Measurements from ENCODE around the gene RAET1L. TPM values are rescaled to one million over a fixed set of nuclear protein-coding genes. Genes with fewer than 3 reads are reported as not detected.

The RAET1L gene
- total and polyA plus RNA-seq, 9 of the 15 experiments (the other 6 are each of a cell fraction or from before 2014, with no cell fraction given): not detected

DNA sequence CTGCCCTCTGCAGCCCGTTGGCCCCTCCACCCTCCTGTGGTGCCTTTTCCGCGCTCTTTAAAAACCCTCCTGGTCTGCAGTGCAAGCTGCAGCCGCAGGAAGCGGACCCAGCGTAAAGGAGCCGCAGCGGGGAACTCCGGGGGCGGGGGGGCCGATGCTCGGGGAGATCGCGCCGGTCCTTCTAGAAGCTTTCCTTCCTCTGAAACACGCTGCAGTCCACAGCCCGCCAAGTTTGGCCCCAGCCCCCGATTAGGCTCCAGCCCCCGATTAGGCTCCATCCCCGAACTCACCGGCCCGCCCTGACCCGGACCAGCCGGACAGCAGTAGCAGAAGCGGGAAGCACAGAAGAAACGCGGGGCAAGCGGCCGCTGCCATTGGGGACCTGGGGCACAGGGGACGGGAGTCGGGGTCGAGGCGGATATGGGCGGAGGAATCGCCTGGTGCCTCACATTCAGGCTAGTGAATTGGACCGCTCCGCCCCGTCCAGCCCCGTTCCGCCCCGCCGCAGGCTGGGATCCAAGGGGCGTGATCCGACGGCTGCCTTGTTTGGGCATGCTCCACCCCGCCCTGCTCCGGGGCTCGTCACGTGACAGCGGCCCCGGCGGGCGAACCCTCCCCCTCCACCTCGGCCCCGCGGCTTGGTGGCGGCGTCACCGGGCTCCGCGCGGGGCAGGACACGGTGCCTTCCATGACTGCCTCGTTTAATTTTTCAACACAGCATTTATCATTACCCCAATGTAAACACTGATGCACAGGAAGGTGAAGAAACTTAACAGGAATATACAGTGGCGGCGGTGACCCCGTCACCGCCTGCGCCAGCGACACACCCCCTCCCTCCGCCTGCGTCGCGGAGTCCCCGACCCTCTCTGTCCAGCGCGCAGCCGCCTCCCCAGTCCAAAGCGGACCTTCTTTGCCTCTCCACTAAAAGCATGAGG is 20.3 kb downstream of the RAET1L start (continued):
- TF ChIP-seq, protein P1, sequence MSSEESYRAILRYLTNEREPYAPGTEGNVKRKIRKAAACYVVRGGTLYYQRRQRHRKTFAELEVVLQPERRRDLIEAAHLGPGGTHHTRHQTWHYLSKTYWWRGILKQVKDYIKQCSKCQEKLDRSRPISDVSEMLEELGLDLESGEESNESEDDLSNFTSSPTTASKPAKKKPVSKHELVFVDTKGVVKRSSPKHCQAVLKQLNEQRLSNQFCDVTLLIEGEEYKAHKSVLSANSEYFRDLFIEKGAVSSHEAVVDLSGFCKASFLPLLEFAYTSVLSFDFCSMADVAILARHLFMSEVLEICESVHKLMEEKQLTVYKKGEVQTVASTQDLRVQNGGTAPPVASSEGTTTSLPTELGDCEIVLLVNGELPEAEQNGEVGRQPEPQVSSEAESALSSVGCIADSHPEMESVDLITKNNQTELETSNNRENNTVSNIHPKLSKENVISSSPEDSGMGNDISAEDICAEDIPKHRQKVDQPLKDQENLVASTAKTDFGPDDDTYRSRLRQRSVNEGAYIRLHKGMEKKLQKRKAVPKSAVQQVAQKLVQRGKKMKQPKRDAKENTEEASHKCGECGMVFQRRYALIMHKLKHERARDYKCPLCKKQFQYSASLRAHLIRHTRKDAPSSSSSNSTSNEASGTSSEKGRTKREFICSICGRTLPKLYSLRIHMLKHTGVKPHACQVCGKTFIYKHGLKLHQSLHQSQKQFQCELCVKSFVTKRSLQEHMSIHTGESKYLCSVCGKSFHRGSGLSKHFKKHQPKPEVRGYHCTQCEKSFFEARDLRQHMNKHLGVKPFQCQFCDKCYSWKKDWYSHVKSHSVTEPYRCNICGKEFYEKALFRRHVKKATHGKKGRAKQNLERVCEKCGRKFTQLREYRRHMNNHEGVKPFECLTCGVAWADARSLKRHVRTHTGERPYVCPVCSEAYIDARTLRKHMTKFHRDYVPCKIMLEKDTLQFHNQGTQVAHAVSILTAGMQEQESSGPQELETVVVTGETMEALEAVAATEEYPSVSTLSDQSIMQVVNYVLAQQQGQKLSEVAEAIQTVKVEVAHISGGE (CRISPR knock-in tag; IDR thresholded peaks at IDR 0.05): peak in 2 of 3 experiments; percentile 31 to 81; a peak in 2 of 6 replicates
- TF ChIP-seq XRCC5 (IDR thresholded peaks at IDR 0.05; ENCODE audit: low read depth, low read length) (0 out of 2 replicates have a peak, but pooled peaks have one; percentile 35), SNIP1 (IDR thresholded peaks at IDR 0.05; ENCODE audit: low read depth) (no peak), ZNF507 (tag; conservative IDR thresholded peaks at IDR 0.05) (no peak), SRSF9 (IDR thresholded peaks at IDR 0.05; ENCODE audit: borderline replicate concordance, low read depth, low read length) (no peak), EP400 (IDR thresholded peaks at IDR 0.05) (peak; percentile 42; the same call in 1 of the 2 replicates), STAG1 (CRISPR knock-in tag; IDR thresholded peaks at IDR 0.05; ENCODE audit: borderline replicate concordance) (no peak), XRCC3 (IDR thresholded peaks at IDR 0.05) (no peak), PHTF2 (CRISPR knock-in tag; IDR thresholded peaks at IDR 0.05) (no peak), NFATC3 (IDR thresholded peaks at IDR 0.05) (no peak), ZNF146 (CRISPR knock-in tag; IDR thresholded peaks at IDR 0.05; ENCODE audit: unreplicated experiment) (no peak), ZNF589 (CRISPR knock-in tag; IDR thresholded peaks at IDR 0.05; ENCODE audit: low read depth) (no peak), OTX1 (CRISPR knock-in tag; IDR thresholded peaks at IDR 0.05) (0 out of 2 replicates have a peak, but pooled peaks have one; percentile 57), ETV6 (IDR thresholded peaks at IDR 0.05; ENCODE audit: borderline replicate concordance in 1 of 2, low read depth in 2 of 2, low read length in 1 of 2) (no peak), ETV6 (CRISPR knock-in tag; IDR thresholded peaks at IDR 0.05; ENCODE audit: borderline replicate concordance) (no peak), ZKSCAN3 (CRISPR knock-in tag; IDR thresholded peaks at IDR 0.05) (no peak)
- TF ChIP-seq, protein P2, sequence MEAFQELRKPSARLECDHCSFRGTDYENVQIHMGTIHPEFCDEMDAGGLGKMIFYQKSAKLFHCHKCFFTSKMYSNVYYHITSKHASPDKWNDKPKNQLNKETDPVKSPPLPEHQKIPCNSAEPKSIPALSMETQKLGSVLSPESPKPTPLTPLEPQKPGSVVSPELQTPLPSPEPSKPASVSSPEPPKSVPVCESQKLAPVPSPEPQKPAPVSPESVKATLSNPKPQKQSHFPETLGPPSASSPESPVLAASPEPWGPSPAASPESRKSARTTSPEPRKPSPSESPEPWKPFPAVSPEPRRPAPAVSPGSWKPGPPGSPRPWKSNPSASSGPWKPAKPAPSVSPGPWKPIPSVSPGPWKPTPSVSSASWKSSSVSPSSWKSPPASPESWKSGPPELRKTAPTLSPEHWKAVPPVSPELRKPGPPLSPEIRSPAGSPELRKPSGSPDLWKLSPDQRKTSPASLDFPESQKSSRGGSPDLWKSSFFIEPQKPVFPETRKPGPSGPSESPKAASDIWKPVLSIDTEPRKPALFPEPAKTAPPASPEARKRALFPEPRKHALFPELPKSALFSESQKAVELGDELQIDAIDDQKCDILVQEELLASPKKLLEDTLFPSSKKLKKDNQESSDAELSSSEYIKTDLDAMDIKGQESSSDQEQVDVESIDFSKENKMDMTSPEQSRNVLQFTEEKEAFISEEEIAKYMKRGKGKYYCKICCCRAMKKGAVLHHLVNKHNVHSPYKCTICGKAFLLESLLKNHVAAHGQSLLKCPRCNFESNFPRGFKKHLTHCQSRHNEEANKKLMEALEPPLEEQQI (IDR thresholded peaks at IDR 0.05): no peak
- TF ChIP-seq, protein P3, sequence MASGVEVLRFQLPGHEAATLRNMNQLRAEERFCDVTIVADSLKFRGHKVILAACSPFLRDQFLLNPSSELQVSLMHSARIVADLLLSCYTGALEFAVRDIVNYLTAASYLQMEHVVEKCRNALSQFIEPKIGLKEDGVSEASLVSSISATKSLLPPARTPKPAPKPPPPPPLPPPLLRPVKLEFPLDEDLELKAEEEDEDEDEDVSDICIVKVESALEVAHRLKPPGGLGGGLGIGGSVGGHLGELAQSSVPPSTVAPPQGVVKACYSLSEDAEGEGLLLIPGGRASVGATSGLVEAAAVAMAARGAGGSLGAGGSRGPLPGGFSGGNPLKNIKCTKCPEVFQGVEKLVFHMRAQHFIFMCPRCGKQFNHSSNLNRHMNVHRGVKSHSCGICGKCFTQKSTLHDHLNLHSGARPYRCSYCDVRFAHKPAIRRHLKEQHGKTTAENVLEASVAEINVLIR (CRISPR knock-in tag; IDR thresholded peaks at IDR 0.05): peak; percentile 52
- TF ChIP-seq, protein P4, sequence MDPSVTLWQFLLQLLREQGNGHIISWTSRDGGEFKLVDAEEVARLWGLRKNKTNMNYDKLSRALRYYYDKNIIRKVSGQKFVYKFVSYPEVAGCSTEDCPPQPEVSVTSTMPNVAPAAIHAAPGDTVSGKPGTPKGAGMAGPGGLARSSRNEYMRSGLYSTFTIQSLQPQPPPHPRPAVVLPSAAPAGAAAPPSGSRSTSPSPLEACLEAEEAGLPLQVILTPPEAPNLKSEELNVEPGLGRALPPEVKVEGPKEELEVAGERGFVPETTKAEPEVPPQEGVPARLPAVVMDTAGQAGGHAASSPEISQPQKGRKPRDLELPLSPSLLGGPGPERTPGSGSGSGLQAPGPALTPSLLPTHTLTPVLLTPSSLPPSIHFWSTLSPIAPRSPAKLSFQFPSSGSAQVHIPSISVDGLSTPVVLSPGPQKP (CRISPR knock-in tag; IDR thresholded peaks at IDR 0.05): no peak

Measured in K562 (cell line).